Measurements from ENCODE around the gene AGBL4.
A peak's percentile ranks its signal among the peaks of the same experiment; 100 is the strongest.

The AGBL4 gene

GRCh38 chr1:48906729-48907128 lies 1117.0 kb downstream of the AGBL4 start:
- no peak for DNase-seq (ENCODE audit: low read depth)
- TF ChIP-seq CTCF (conservative IDR thresholded peaks at IDR 0.05; ENCODE audit: low read length): no peak
- no peak overlapping the region for H3K4me3 ChIP-seq (ENCODE audit: low read length)

GRCh38 chr1:48906164-48906563 lies 1117.6 kb downstream of the AGBL4 start:
- no peak overlapping the region for H3K4me3 ChIP-seq (ENCODE audit: low read length)
- TF ChIP-seq CTCF (conservative IDR thresholded peaks at IDR 0.05; ENCODE audit: low read length): no peak
- no peak for DNase-seq (ENCODE audit: low read depth)

GRCh38 chr1:48903291-48903690 lies 1120.5 kb downstream of the AGBL4 start:
- no peak for DNase-seq (ENCODE audit: low read depth)
- TF ChIP-seq CTCF (conservative IDR thresholded peaks at IDR 0.05; ENCODE audit: low read length): no peak
- H3K4me3 ChIP-seq (ENCODE audit: low read length): no peak overlapping the region

- no peak overlapping the region for H3K4me3 ChIP-seq (ENCODE audit: low read length)
- TF ChIP-seq CTCF (conservative IDR thresholded peaks at IDR 0.05; ENCODE audit: low read length): no peak
- DNase-seq (ENCODE audit: low read depth): no peak
Observed at GRCh38 chr1:48898894-48899293, 1124.9 kb downstream of the AGBL4 start.

GRCh38 chr1:48889615-48890014 lies 1134.1 kb downstream of the AGBL4 start:
- no peak overlapping the region for H3K4me3 ChIP-seq (ENCODE audit: low read length)
- no peak for DNase-seq (ENCODE audit: low read depth)
- no peak for TF ChIP-seq CTCF (conservative IDR thresholded peaks at IDR 0.05; ENCODE audit: low read length)

GRCh38 chr1:48889082-48889481 lies 1134.7 kb downstream of the AGBL4 start:
- TF ChIP-seq CTCF (conservative IDR thresholded peaks at IDR 0.05; ENCODE audit: low read length): no peak

GRCh38 chr1:48887796-48888195 lies 1136.0 kb downstream of the AGBL4 start:
- H3K4me3 ChIP-seq (ENCODE audit: low read length): no peak overlapping the region
- TF ChIP-seq CTCF (conservative IDR thresholded peaks at IDR 0.05; ENCODE audit: low read length): no peak
- DNase-seq (ENCODE audit: low read depth): peak; percentile 38

More at GRCh38 chr1:48889082-48889481, 1134.7 kb downstream of the AGBL4 start:
- H3K4me3 ChIP-seq (ENCODE audit: low read length): no peak overlapping the region
- DNase-seq (ENCODE audit: low read depth): no peak
